ENCODE measurements around the gene ZNF740.

Gene ZNF740

GRCh38 chr12:53170876-53171724, 9.4 kb upstream of the ZNF740 start:
- DNase-seq (ENCODE audit: extremely low read depth, insufficient read length) = no peak
- TF ChIP-seq, protein P1, sequence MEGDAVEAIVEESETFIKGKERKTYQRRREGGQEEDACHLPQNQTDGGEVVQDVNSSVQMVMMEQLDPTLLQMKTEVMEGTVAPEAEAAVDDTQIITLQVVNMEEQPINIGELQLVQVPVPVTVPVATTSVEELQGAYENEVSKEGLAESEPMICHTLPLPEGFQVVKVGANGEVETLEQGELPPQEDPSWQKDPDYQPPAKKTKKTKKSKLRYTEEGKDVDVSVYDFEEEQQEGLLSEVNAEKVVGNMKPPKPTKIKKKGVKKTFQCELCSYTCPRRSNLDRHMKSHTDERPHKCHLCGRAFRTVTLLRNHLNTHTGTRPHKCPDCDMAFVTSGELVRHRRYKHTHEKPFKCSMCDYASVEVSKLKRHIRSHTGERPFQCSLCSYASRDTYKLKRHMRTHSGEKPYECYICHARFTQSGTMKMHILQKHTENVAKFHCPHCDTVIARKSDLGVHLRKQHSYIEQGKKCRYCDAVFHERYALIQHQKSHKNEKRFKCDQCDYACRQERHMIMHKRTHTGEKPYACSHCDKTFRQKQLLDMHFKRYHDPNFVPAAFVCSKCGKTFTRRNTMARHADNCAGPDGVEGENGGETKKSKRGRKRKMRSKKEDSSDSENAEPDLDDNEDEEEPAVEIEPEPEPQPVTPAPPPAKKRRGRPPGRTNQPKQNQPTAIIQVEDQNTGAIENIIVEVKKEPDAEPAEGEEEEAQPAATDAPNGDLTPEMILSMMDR (IDR thresholded peaks at IDR 0.05; ENCODE audit: insufficient read depth, low read length, poor library complexity, severe bottlenecking) = no peak
- H3K27me3 ChIP-seq (replicated peaks; ENCODE audit: control insufficient read depth, insufficient read depth, low read length) = no peaks in the 10 kb centered on the region
- no peak overlapping the region for H3K4me3 ChIP-seq (replicated peaks; ENCODE audit: low read depth, low read length)
- H3K36me3 ChIP-seq (ENCODE audit: control insufficient read depth, insufficient read depth, low read length) = peaks cover 1% of the 10 kb centered on the region; the same call in 1 of the 2 replicates

DNA sequence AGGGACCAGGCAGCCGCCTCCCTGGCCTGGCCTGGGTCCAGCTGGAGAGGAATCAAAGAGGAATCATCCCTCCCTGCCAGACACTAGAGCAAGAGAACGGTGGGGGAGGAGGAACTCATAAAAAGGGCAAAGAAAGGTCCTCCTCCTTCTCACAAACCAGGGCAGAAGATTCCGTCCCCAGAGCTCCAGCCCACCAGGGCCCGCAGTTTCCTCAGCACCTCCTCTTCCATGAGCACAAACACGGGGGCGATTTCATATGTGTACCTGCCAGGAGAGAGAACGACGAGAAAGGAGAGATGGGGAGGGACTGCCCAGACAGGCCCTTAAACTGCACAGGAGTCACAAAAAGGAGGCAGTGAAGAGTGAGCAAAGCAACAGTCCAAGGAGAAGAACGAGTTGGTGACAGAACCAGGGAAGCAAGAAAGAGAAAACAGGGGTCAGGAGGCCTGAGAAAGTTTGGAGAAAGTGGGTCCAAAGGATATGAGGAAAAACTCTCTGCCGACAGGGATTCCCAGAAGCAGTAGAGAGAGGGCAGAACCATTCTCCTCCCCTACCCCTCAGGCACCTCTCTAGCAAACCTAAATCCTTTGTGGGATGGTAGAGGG, 8.7 kb upstream of the ZNF740 start:
- TF ChIP-seq, protein P1 (IDR thresholded peaks at IDR 0.05; ENCODE audit: insufficient read depth, low read length, poor library complexity, severe bottlenecking) = no peak
- H3K4me3 ChIP-seq (replicated peaks; ENCODE audit: low read depth, low read length) = no peak overlapping the region
- H3K27me3 ChIP-seq (replicated peaks; ENCODE audit: control insufficient read depth, insufficient read depth, low read length) = no peaks in the 10 kb centered on the region
- H3K36me3 ChIP-seq (ENCODE audit: control insufficient read depth, insufficient read depth, low read length) = peaks cover 1% of the 10 kb centered on the region; the same call in 1 of the 2 replicates
- no peak for DNase-seq (ENCODE audit: extremely low read depth, insufficient read length)

DNA sequence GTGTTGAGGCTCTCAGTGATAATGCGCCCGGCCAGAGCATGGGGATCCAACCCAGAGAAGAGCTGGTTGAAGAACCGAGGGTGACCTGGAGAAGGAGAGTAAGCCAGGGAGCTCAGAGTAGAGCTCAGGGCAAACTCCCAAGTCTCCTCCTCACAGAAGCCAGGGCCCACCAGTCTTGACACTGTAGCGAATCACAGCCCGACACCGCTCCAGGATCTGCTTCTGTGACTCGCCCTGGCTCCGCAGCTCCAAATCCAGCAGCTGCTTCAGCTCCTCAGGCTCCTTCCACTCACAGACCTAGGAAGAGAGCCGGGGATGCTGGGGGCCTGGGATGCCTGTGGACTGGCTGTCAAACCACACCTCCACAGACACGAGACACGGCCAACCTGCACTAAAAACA, 8.2 kb upstream of the ZNF740 start:
- no peak for DNase-seq (ENCODE audit: extremely low read depth, insufficient read length)
- peaks cover 1% of the 10 kb centered on the region; the same call in 1 of the 2 replicates for H3K36me3 ChIP-seq (ENCODE audit: control insufficient read depth, insufficient read depth, low read length)
- H3K27me3 ChIP-seq (replicated peaks; ENCODE audit: control insufficient read depth, insufficient read depth, low read length) = no peaks in the 10 kb centered on the region
- no peak overlapping the region for H3K4me3 ChIP-seq (replicated peaks; ENCODE audit: low read depth, low read length)
- TF ChIP-seq, protein P1 (IDR thresholded peaks at IDR 0.05; ENCODE audit: insufficient read depth, low read length, poor library complexity, severe bottlenecking) = no peak

GRCh38 chr12:53173085-53173715, 7.3 kb upstream of the ZNF740 start:
- Histone ChIP-seq H3K4me3 (replicated peaks; ENCODE audit: low read depth, low read length) (no peak overlapping the region), H3K36me3 (ENCODE audit: control insufficient read depth, insufficient read depth, low read length) (peaks cover 1% of the 10 kb centered on the region; the same call in 1 of the 2 replicates), H3K27me3 (replicated peaks; ENCODE audit: control insufficient read depth, insufficient read depth, low read length) (no peaks in the 10 kb centered on the region)
- DNase-seq (ENCODE audit: extremely low read depth, insufficient read length) = no peak
- TF ChIP-seq, protein P1 (IDR thresholded peaks at IDR 0.05; ENCODE audit: insufficient read depth, low read length, poor library complexity, severe bottlenecking) = no peak

DNA sequence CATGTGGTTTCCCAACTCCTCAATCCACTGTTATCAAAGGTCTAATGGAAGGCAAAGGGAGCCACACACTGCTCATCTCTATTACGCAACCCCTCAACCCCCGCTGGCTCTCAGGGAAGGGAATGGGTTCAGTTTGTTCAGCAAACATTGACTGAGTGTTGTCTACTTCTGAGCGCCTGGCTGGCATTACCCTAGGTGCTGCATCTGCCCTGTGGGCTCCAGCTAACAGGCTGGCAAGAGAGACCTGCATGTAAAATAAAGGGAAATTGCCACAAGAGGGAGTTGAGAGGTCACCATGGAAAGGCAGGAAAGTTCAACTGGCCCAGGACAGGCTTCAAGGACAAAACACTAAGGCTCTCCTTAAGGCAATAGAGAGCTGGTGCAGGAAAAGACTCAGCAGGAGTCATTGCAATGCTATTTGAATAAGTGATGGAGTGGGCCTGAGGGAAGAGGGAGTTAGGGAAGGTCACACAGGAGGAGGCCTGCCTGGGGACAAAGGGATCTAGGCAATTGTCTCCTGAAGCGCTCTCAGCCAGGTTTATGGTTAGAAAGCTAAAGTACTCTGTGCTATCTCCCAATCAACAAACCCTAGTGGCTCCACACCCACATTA, 5.5 kb upstream of the ZNF740 start:
- Histone ChIP-seq H3K36me3 (ENCODE audit: control insufficient read depth, insufficient read depth, low read length) (peaks cover 1% of the 10 kb centered on the region; the same call in 1 of the 2 replicates), H3K4me3 (replicated peaks; ENCODE audit: low read depth, low read length) (no peak overlapping the region), H3K27me3 (replicated peaks; ENCODE audit: control insufficient read depth, insufficient read depth, low read length) (no peaks in the 10 kb centered on the region)
- TF ChIP-seq, protein P1 (IDR thresholded peaks at IDR 0.05; ENCODE audit: insufficient read depth, low read length, poor library complexity, severe bottlenecking) = peak; percentile 29
- no peak for DNase-seq (ENCODE audit: extremely low read depth, insufficient read length)

Measured in GM06990 (cell line).